Loucy (cell line): ENCODE results near the gene BRD3OS.

Experiments used
- H2AFZ ChIP-seq: fragments of 200-600 bp; sonication (generic); 2 replicates; pipeline ENCODE4 v1.6.0; 2016; ENCODE audit warnings: antibody characterized with exemption, mild to moderate bottlenecking, low read length, moderate library complexity
- H3F3A ChIP-seq: fragments of 200-600 bp; 2 replicates; pipeline ENCODE4 v1.6.0; 2016; ENCODE audit warnings: antibody characterized with exemption, low read depth, mild to moderate bottlenecking
- H3K27me3 ChIP-seq: fragments of 200-600 bp; sonication (generic); 2 replicates; pipeline ENCODE4 v1.6.1; 2014; ENCODE audit warnings: low read length, mild to moderate bottlenecking; ENCODE audit not compliant: insufficient read depth, poor library complexity, severe bottlenecking
- H3K36me3 ChIP-seq: fragments of 200-600 bp; sonication (generic); 2 replicates; pipeline ENCODE4 v1.6.1; 2016; ENCODE audit warnings: low read length; ENCODE audit not compliant: insufficient read depth
- H3K4me1 ChIP-seq: fragments of 200-600 bp; sonication (generic); 2 replicates; pipeline ENCODE4 v1.5.1; 2014; ENCODE audit warnings: low read length, mild to moderate bottlenecking; ENCODE audit not compliant: insufficient read depth, poor library complexity, severe bottlenecking
- H3K4me2 ChIP-seq: fragments of 200-600 bp; sonication (generic); 2 replicates; pipeline ENCODE4 v1.6.0; 2014; ENCODE audit warnings: antibody characterized with exemption, low read length, low read depth, mild to moderate bottlenecking; ENCODE audit not compliant: poor library complexity, severe bottlenecking
- H3K4me3 ChIP-seq: fragments of 200-600 bp; sonication (generic); 2 replicates; pipeline ENCODE4 v1.5.1; 2014; ENCODE audit warnings: low read length, mild to moderate bottlenecking, mixed read lengths; ENCODE audit not compliant: poor library complexity, severe bottlenecking
- H3K79me2 ChIP-seq: fragments of 200-600 bp; sonication (generic); 2 replicates; pipeline ENCODE4 v1.6.1; 2014; ENCODE audit warnings: low read length; ENCODE audit not compliant: insufficient read depth
- H3K9ac ChIP-seq: fragments of 200-600 bp; sonication (generic); 2 replicates; pipeline ENCODE4 v1.6.0; 2014; ENCODE audit warnings: mild to moderate bottlenecking, low read depth, low read length, moderate library complexity; ENCODE audit not compliant: poor library complexity, severe bottlenecking
- H3K9me2 ChIP-seq: fragments of 200-600 bp; sonication (generic); replicated peaks from 2 replicates; pipeline ENCODE4 v1.6.1; 2016; ENCODE audit warnings: low read depth, low read length, mixed read lengths
- H3K9me3 ChIP-seq: fragments of 200-600 bp; sonication (generic); 2 replicates; pipeline ENCODE4 v1.6.1; 2014; ENCODE audit warnings: mild to moderate bottlenecking, antibody characterized with exemption, low read length, low read depth; ENCODE audit not compliant: insufficient read depth
- H4K20me1 ChIP-seq: fragments of 200-600 bp; sonication (generic); 2 replicates; pipeline ENCODE4 v1.6.0; 2014; ENCODE audit warnings: antibody characterized with exemption, low read length, mild to moderate bottlenecking; ENCODE audit not compliant: insufficient read depth, poor library complexity, severe bottlenecking
- EZH2phosphoT487 ChIP-seq: fragments of 200-600 bp; IDR thresholded peaks from 2 replicates; pipeline ENCODE4 v1.6.1; 2018; ENCODE audit warnings: antibody characterized with exemption, mild to moderate bottlenecking, moderate library complexity, borderline replicate concordance
- TF ChIP-seq, protein P1 (sequence below): fragments of 200-600 bp; sonication (generic); conservative IDR thresholded peaks from 2 replicates; pipeline ENCODE4 v1.5.1; 2014; ENCODE audit warnings: mild to moderate bottlenecking, antibody characterized with exemption, low read length

Gene BRD3OS

DNA sequence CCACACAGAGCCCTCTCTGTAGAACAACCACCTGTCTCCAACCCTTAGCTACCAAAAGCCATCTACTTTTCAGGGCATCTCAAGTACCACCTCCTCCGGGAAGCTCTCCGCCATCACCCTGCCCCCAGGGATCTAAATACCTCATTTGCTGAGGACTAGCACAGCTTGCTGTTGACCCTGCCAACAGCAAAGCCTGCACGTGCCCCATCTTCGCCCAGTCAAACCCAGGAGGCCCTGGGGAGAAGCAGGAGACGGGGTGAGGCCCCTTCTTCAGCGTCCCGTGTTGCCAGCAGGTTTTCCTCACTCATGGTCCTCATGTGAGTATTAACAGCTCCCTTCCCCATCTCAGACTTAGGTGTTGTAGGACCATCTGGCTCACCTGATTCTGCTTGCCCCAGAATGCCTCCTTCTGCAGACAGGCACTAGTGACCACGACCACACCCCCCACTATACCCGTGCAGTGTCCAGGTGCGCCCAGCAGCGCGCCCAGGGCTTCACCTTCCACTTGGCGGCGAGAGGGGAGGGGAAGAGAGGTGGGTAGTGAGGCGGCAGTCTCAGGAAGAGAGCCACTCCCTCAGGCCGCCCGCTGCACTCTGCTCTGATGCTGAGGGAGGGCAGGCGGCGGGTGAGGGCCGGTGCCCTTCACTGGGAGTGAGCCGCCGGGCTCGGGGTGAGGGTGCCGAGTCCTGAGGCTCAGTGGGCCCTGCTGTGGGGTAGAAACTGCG is 44.3 kb upstream of the BRD3OS start:
- Histone ChIP-seq H3K4me3 (no peak overlapping the region), H3K4me1 (no peaks in the 10 kb centered on the region), H3K79me2 (peaks cover 79% of the 10 kb centered on the region; the same call in 1 of the 2 replicates), H3K27me3 (no peaks in the 10 kb centered on the region), H3K9me3 (no peaks in the 10 kb centered on the region), H4K20me1 (peaks cover 3% of the 10 kb centered on the region), H3F3A (no peaks in the 10 kb centered on the region), H2AFZ (no peak overlapping the region), H3K4me2 (no peak overlapping the region), H3K9me2 (no peaks in the 10 kb centered on the region), H3K36me3 (no peaks in the 10 kb centered on the region), H3K9ac (no peak overlapping the region)
- TF ChIP-seq, protein P1, sequence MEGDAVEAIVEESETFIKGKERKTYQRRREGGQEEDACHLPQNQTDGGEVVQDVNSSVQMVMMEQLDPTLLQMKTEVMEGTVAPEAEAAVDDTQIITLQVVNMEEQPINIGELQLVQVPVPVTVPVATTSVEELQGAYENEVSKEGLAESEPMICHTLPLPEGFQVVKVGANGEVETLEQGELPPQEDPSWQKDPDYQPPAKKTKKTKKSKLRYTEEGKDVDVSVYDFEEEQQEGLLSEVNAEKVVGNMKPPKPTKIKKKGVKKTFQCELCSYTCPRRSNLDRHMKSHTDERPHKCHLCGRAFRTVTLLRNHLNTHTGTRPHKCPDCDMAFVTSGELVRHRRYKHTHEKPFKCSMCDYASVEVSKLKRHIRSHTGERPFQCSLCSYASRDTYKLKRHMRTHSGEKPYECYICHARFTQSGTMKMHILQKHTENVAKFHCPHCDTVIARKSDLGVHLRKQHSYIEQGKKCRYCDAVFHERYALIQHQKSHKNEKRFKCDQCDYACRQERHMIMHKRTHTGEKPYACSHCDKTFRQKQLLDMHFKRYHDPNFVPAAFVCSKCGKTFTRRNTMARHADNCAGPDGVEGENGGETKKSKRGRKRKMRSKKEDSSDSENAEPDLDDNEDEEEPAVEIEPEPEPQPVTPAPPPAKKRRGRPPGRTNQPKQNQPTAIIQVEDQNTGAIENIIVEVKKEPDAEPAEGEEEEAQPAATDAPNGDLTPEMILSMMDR, result no peak
- TF ChIP-seq EZH2phosphoT487, result no peak

DNA sequence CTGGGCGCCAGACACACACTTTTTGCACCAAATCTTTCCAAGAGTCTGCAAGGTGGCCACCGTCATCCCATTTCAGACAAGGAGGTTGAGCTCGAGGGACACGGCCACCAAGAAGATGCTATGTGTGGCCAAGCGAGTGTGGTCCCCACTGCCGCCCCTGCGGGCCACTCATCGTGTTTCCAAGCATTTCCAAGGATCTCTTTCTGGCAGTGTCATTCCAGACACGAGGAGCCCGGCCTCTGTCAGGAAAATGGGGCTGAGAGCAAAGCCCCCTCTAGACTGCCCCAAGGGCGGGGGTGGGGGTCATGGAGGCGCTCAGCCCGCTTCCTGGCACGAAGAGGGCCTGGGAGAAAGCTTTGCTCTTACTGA is 43.7 kb upstream of the BRD3OS start:
- Histone ChIP-seq H3K36me3 (no peaks in the 10 kb centered on the region), H3K9me2 (no peaks in the 10 kb centered on the region), H3K27me3 (no peaks in the 10 kb centered on the region), H3F3A (no peaks in the 10 kb centered on the region), H3K4me1 (no peaks in the 10 kb centered on the region), H3K79me2 (peaks cover 79% of the 10 kb centered on the region), H3K9ac (no peak overlapping the region), H3K4me2 (no peak overlapping the region), H4K20me1 (peaks cover 3% of the 10 kb centered on the region), H2AFZ (no peak overlapping the region), H3K4me3 (no peak overlapping the region), H3K9me3 (no peaks in the 10 kb centered on the region)
- no peak for TF ChIP-seq EZH2phosphoT487
- TF ChIP-seq, protein P1, result no peak

DNA sequence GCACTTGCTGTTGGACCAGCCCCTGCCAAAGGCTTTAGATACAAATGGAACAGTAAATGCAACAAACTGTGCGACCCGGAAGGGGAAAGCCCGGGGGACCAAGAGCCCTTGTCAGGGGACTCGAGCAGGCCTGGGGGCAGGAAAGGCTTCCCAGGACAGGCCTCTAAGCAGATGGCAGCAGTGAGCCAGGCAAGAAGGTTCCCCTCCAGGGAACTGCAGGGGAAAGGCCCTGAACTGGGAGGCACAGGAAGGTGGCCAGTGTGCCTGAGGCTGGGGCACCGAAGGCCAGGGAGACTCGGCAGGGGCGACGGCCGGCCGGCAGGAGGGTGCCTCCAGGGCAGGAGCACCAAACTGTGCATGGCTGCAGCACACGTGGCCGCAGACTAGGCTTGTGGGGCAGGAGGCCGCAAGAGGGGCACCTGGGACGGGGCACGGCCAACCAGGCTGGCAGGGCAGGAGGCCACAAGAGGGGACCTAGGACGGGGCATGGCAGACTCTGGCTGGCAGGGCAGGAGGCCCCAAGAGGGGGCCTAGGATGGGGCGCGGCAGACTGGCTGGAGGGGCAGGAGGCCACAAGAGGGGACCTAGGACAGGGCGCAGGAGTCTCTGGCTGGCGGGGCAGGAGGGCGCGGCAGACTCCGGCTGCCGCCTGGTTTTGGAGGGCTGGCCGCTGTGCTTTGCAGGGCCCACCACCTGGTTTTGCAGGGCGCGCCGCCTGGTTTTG is 43.2 kb upstream of the BRD3OS start:
- Histone ChIP-seq H3K4me2 (no peak overlapping the region), H3K4me1 (no peaks in the 10 kb centered on the region), H3K79me2 (peaks cover 77% of the 10 kb centered on the region), H3K9me3 (no peaks in the 10 kb centered on the region), H3K4me3 (no peak overlapping the region), H3F3A (no peaks in the 10 kb centered on the region), H3K36me3 (no peaks in the 10 kb centered on the region), H3K9ac (no peak overlapping the region), H4K20me1 (peaks cover 3% of the 10 kb centered on the region), H2AFZ (no peak overlapping the region), H3K27me3 (no peaks in the 10 kb centered on the region), H3K9me2 (no peaks in the 10 kb centered on the region)
- no peak for TF ChIP-seq EZH2phosphoT487
- TF ChIP-seq, protein P1, result no peak
